ENCODE measurements around the gene MALT1.
"Not testable (repeated sequence)": the region's sequence is repeated elsewhere in the genome, so short reads cannot be mapped to it uniquely, and the experiment has no call there.

Gene MALT1

GRCh38 chr18:58738322-58738721, 67.1 kb downstream of the MALT1 start:
- no peak for DNase-seq (ENCODE audit: low spot score)

DNA sequence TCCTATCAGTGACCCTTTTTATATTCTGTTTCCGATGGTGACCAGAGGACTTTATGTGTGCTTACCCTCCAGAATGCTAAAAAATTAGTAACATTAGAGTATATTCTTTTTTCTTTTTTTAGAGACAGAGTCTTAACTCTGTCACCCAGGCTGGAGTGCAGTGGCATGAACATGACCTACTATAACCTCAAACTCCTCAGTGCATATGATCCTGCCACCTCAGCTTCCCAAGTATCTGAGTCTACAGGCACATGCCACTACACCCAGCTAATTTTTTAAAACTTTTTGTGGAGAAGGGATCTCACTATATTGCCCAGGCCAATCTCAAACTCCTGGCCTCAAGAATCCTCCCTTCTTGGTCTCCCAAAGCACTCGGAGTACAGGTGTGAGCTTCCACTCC, 74.6 kb downstream of the MALT1 start:
- no peak for DNase-seq (ENCODE audit: low spot score)

DNA sequence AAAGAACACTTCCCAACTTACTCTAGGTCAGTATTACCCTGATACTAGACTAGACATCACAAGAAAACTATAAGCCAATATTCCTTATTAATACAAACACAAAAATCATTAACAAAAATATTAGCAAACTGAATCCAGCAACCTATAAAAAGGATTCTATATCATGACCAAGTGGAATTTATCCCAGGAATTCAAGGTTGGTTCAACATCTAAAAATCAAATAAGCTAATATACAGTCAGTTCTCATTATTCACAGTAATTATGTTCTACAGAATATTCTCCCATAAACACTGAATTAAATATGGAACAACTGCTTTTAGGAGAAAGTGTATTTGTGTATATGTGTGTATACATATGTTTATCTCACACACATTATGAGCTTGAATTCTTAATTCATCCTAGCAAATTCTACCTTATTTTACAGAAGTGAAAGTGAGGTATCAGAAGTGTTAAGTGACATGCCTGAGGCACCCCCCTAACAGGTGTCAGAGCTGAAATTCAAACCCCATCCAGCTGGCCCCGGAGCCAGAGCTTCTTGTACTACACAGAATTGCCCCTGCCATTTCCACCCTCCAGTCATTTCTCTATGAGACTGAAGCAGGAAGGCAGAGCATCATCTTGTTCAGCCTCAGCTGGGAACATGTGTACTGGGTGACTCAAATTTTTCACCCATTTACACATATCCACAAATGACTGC, 77.8 kb downstream of the MALT1 start:
- no peak for DNase-seq (ENCODE audit: low spot score)

DNA sequence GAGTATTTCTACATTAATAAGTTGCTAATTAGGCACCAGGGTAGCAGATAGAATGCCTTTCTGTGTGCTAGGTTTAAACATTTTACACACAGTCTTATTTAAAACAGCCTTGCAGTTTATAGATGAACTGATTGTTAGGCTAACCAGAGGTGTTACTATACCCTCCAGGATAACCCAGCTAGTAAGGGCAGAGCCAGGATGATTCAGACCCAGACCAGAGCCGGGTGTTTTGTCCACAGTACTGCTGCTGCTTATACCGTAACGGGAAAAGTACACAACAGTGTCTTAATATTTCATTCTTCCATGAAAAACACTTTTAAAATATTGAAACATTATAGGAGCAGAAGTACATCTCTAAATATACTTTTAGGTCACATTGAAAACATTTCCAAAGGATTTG, 82.7 kb downstream of the MALT1 start:
- DNase-seq (ENCODE audit: low spot score), result no peak

- DNase-seq (ENCODE audit: low spot score), result no peak
Observed at GRCh38 chr18:58754544-58755068, 83.3 kb downstream of the MALT1 start.

- DNase-seq (ENCODE audit: low spot score), result no peak
Observed at GRCh38 chr18:58755304-58756010, 84.2 kb downstream of the MALT1 start.

GRCh38 chr18:58756148-58756547, 84.9 kb downstream of the MALT1 start:
- no peak for DNase-seq (ENCODE audit: low spot score)

DNA sequence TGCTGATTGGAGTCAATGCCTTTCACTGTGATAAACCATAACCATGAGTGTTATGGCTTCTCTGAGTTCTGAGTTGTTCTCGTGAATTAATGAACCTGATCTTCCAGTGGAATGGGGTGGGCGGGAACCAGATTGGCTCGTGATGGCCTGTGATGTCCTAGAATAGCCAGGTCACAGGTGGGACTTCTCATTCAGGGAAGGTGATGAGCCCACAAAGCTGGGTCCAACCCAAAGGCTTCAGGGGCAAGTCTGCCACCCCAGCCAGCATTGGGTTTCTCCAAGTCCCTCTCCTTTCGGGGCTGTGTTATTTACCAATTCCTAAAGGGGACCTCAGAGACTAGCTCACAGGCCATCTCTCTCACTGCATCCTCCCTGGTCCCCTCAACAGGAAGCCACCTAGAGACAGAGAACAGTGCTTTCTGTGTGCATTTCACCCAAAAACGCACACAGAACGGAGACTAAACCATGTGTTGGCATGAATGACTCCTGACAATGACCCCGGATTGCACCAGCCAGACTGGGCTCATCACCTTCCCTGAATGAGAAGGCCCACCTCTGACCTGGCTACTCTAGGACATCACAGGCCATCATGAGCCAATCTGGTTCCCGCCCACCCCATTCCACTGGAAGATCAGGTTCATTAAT, 85.5 kb downstream of the MALT1 start:
- DNase-seq (ENCODE audit: low spot score), result no peak

- not testable (repeated sequence) for DNase-seq (ENCODE audit: low spot score)
Observed at GRCh38 chr18:58757351-58757750, 86.1 kb downstream of the MALT1 start.

- DNase-seq (ENCODE audit: low spot score), result no peak
Observed at GRCh38 chr18:58758046-58758445, 86.8 kb downstream of the MALT1 start.

GRCh38 chr18:58758606-58759005, 87.3 kb downstream of the MALT1 start:
- DNase-seq (ENCODE audit: low spot score), result no peak

DNA sequence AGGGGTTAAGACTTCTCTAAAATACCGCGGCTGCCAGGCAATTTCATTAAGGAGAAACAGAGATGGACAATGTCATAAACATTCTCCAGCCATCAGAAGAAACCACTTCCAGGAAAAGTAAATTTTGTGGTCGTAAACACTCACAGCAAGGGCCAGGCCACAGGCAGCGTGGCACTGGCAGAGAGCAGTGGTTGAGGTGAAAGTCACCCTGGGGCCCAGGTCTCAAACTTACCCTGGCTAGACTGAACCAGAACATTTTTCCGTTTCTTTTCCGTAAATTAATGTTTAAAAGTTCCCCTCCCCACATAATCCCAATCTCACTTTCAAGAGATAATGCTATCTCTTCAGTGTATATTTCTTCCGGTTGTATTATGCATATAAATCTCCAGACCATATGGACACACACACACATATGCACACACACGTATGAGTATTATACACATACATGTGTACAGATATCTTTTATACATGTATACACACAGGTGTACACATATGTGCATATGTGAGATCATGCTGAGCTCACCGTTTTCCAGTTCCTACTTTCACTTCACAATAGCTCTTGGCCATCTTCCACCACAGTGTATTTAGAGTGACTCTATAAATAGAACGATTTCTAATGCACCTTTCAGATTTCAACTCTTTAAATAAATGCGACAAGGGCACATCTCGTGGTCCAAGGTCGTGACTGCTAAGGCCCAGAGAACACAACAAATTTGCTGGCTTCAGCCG, 90.1 kb downstream of the MALT1 start:
- DNase-seq (ENCODE audit: low spot score), result no peak

DNA sequence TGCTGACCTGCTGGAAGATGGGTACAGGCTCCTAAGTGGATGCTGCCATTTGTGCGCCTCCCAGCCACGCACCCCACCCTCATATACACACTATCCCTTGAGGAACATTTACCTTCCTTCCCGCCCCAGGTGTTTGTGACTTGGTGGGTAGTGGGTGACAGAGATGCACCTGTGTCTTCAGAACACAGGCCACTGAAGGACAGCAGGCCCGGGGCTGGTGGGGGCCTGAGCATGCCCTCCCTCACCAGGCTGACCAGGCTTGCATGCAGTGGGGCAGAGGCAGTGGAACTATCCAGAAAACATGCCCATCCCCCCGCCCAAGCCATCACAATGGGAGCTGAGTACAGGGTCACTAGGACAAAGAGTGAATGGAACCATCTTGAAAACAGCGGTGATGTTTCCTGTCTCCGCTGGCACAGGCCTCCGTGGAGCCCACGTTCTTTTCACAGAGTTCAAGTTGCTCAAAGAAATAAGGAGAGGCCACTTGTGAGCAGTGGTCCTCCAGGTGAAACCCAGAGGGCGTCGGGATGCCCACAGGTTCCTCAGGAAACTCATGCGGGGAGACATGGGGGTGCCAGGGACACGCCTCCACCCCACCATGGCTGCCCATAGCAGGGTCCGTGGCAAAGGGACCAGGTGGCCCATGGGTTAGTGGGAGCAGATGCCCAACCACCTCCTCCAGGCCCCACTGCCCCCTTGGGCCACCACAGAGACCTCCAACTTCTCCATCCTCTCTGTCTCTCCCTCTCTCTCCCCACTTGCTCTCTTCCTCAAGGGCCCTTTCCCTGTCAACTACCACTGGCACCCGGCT, 90.9 kb downstream of the MALT1 start:
- no peak for DNase-seq (ENCODE audit: low spot score)

DNA sequence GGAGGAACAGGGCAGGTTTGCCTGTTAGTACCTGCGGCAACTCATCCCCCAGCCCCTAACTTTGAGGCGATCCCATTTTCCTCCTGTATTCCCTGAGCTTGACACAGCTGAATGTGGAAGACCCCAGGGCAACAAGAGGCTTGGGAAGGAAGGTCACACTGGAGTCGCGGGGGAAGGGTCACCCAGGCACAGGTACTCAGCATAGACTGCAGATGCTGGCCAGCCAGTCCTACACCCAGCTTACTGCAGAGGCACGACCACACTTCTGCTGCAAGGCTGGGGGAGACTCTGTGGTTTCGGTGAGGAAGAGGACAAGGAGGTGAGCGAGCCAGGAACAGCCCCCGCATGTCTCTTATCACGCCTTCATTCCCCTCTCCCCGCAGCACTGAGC, 91.5 kb downstream of the MALT1 start:
- DNase-seq (ENCODE audit: low spot score), result no peak

- DNase-seq (ENCODE audit: low spot score), result no peak
Observed at GRCh38 chr18:58766164-58766563, 94.9 kb downstream of the MALT1 start.

DNA sequence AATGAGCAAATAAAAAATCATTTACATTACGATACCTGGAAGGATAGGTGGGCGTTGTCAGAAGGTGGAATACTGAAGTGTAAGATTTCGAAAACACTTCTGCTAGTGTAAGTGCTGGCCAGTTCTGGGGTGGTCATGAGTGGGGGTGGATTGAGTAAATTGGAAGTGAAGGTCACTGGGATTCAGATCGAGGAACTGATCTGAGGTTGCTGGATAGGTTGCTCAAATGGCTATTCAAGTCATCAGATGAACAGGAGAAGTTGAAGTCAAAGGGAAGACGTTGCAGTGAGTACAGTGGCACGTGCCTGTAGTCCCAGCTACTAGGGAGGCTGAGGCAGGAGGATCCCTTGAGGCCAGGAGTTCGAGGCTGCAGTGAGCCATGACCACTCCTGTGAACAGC, 95.7 kb downstream of the MALT1 start:
- DNase-seq (ENCODE audit: low spot score), result no peak

- peak; percentile 85 for DNase-seq (ENCODE audit: low spot score)
Observed at GRCh38 chr18:58768293-58768974, 97.2 kb downstream of the MALT1 start.

- no peak for DNase-seq (ENCODE audit: low spot score)
Observed at GRCh38 chr18:58769321-58769720, 98.1 kb downstream of the MALT1 start.

GRCh38 chr18:58770601-58771000, 99.3 kb downstream of the MALT1 start:
- no peak for DNase-seq (ENCODE audit: low spot score)

DNA sequence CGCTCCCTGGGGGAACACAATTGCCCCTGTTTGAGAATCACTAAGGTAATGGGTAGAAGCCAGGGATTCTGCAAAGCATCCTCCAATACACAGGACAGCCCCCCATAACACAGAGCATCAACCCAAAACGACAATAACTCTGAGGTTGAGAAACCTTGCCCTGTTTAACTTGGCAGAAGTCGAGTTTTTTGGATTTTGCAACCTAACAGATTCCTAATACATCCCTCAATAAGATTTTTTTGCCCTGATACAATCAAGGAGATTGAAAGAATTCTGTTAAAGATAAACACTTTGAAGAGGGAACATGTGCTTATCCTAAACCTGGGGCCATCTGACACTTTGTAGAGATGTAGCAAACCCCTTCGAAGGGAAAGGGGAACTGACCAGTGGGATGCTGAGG, 100.9 kb downstream of the MALT1 start:
- no peak for DNase-seq (ENCODE audit: low spot score)

- no peak for DNase-seq (ENCODE audit: low spot score)
Observed at GRCh38 chr18:58776084-58776483, 104.8 kb downstream of the MALT1 start.
